Lower leg skin (tissue), 4 donors: ENCODE results near the gene SLC34A1. TPM values are rescaled to one million over a fixed set of nuclear protein-coding genes. Genes with fewer than 3 reads are reported as not detected.
"Not testable (repeated sequence)": the region's sequence is repeated elsewhere in the genome, so short reads cannot be mapped to it uniquely, and the experiment has no call there.

Experiments used
- DNase-seq, 2 donors: peaks; one replicate each; pipeline ENCODE4 v3.0.0-alpha.2; 2019; ENCODE audit warnings: low spot score in 2 of 2
- H3K4me3 ChIP-seq: fragments of 200-600 bp; sonication (generic); 2 replicates; pipeline ENCODE4 v1.5.1; 2017; ENCODE audit warnings: mild to moderate bottlenecking, low read depth; ENCODE audit not compliant: poor library complexity, severe bottlenecking
- POLR2A ChIP-seq, 2 donors: fragments of 450-650 bp; IDR thresholded peaks; one replicate each; pipeline ENCODE4 v1.6.1; 2016 to 2017; ENCODE audit warnings: antibody characterized with exemption in 2 of 2, mild to moderate bottlenecking in 1 of 2, moderate library complexity in 1 of 2
- WGBS, 2 donors: methylation state at CpG; one replicate each; pipeline ENCODE4 v1.1.5; 2018; 5-methylcytosine and 5-hydroxymethylcytosine counted together
- intact Hi-C: fragments of 100-400 bp; cut with DNase I; formaldehyde crosslinking; loops from one replicate; pipeline ENCODE4 v1.15.0; 2023; ENCODE audit warnings: low total_unique reads
- total RNA-seq, 4 donors: library from RNA; depleted of rRNA; stranded (reverse); fragments of >200 nt; gene quantifications; one replicate each; pipeline ENCODE4 v1.1.0, GENCODE V29; 2016
- TF ChIP-seq, protein P1 (sequence below), 3 donors: fragments of 450-650 bp; IDR thresholded peaks; one replicate each; pipeline ENCODE4 v1.5.1; 2016; ENCODE audit warnings: antibody characterized with exemption in 3 of 3, mild to moderate bottlenecking in 3 of 3, moderate library complexity in 2 of 3

Gene SLC34A1
- total RNA-seq, 4 donors from 2014 or later = 0.12 to 0.39 TPM; not detected in 2

DNA sequence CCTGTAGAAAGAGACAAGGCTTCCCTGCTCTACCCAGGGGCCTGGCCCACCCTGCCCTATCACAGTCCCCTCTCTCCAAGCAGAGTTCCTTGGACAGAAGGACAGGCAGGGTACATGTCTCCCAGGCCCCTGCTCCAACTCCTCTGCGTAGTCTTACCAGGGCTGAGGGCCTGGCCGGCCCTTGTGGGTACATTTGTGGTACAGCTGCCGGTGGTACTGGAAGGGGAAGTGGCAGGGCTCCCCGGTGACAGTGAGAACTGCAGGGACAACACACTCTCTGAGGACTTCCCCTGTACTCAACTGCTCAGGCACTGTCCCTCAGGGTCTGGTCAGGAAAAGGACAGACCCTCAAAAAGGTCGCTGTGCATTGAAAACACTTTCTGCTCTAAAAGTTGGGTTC, 21.6 kb downstream of the SLC34A1 start:
- H3K4me3 ChIP-seq = no peak overlapping the region
- intact Hi-C loops = loop anchor here (2.0 kb wide), 1 partner anchor 49 kb away; no protein-coding TSS in a partner anchor
- TF ChIP-seq POLR2A (IDR thresholded peaks at IDR 0.05) = no peak
- TF ChIP-seq, protein P1, sequence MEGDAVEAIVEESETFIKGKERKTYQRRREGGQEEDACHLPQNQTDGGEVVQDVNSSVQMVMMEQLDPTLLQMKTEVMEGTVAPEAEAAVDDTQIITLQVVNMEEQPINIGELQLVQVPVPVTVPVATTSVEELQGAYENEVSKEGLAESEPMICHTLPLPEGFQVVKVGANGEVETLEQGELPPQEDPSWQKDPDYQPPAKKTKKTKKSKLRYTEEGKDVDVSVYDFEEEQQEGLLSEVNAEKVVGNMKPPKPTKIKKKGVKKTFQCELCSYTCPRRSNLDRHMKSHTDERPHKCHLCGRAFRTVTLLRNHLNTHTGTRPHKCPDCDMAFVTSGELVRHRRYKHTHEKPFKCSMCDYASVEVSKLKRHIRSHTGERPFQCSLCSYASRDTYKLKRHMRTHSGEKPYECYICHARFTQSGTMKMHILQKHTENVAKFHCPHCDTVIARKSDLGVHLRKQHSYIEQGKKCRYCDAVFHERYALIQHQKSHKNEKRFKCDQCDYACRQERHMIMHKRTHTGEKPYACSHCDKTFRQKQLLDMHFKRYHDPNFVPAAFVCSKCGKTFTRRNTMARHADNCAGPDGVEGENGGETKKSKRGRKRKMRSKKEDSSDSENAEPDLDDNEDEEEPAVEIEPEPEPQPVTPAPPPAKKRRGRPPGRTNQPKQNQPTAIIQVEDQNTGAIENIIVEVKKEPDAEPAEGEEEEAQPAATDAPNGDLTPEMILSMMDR (IDR thresholded peaks at IDR 0.05) = no peak
- DNase-seq = no peak
- 89 to 92% methylated on average over 5 of the region's 5 CpGs for WGBS, 2 donors

DNA sequence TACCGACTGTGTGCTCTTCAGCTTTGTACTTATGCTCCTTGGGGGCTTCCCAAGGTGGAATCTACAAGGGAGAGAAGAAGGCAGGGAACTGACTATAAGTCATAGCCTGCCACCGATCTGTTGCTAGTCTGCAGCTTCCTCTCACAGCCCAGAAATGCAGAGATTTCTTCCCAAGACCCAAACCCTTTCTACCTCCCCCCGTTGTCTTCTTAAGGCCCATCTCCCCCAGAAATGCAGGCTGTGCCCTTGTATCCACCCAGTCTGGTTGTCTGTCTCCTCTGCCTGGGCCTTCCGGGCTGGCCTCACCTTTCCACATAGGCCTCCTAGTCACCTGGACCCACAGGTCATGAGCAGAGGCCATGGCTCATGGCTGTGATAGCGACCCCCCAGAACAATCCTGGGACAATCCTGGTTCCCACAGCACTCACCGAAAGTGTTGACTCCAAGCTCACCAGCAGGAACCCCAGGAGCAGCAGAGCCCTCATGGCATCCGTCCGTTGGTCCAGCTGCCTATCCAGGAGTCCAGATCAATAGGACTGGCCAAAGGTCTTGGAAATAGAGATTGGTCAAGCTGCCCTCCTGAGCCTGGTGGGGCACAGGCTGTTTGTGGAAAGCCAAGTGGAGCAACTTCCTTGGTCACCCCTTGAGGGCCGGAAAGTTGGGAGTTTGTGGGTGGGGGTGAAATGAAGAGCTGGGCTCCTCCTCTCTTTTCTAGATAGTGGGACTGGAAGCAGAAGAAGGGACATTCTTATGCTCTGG, 25.0 kb downstream of the SLC34A1 start, which contains the start of gene F12:
Gene F12, minus strand, starts transcription at position 522 of the 759 bp plus-strand sequence. Its CDS starts 37 bp downstream, at position 485.
- TF ChIP-seq, protein P1 (IDR thresholded peaks at IDR 0.05) = no peak
- no peak for TF ChIP-seq POLR2A (IDR thresholded peaks at IDR 0.05)
- no peak for DNase-seq
- no peak within 1 kb of the TSS for H3K4me3 ChIP-seq
- 87 to 89% methylated on average over 9 of the region's 9 CpGs for WGBS, 2 donors
- intact Hi-C loops = no loop called here

DNA sequence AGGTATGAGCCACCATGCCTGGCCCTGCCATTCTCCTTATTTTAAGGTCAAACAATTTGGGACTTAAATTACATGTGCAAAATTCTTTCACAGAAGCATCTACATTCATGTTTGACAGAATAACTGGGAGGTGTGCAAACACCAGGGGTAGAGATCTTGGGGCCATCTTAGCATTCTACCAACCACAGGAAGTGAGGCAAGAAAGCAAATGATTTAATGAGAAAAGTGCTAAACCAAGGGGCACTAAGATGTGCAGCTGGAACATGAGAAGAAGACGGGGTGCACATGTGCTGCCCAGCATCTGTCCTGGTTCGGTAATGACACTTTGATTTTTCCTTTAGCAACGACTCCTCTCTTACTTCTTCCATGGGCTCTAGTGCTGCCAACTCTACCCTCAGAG, 26.3 kb downstream of the SLC34A1 start:
- intact Hi-C loops = no loop called here
- H3K4me3 ChIP-seq = no peak overlapping the region
- TF ChIP-seq, protein P1 (IDR thresholded peaks at IDR 0.05) = no peak
- TF ChIP-seq POLR2A (IDR thresholded peaks at IDR 0.05) = no peak
- no peak for DNase-seq
- 74 to 90% methylated on average over 3 of the region's 3 CpGs for WGBS, 2 donors

DNA sequence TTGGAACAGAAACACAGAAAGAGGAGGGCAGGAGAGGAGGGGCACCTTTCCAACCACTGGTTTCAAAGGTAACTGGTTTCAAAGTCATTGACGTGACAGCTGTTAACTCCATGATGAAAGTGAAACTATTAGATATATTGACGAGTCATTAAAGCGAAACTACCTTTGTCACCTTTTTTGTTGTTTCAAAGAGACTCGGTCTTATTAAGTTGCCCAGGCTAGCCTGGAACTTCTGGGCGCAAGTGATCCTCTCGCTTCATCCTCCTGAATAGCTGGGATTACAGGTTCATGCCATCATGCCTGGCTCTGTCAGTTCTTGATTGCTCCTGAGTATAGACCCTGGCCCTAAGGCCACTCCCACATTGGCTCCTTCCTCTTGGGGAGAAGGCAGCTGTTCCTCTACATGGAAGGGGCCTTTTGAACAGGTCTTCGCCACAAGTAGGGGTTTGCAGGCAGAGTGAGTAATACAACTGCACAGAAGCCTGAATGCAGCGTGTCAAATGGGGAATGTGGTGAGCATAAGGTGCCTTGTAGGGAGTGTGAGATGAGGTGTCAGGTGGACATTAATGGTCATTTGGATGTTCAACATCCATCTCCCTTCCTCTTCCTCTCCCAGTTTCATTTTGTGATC, 28.5 kb downstream of the SLC34A1 start:
- no peak for TF ChIP-seq POLR2A (IDR thresholded peaks at IDR 0.05)
- TF ChIP-seq, protein P1 (IDR thresholded peaks at IDR 0.05) = no peak
- WGBS, 2 donors = 67 to 79% methylated on average over 8 of the region's 8 CpGs
- no peak for DNase-seq
- intact Hi-C loops = no loop called here
- H3K4me3 ChIP-seq = no peak overlapping the region

DNA sequence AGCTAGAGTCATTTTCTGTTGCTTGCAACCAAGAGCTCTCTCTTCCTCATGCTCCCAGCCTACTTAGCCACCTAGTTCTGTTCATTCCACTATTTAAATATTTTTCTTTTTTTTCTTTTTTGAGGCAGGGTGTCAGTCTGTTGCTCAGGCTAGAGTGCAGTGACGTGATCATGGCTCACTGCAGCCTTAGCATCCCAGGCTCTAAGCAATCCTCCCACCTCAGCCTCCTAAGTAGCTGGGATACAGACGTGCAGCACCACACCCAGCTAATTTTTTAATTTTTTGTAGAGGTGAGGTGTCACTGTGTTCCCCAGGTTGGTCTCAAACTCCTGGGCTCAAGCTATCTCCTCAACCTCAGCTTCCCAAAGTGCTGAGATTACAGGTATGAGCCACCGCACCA, 30.2 kb downstream of the SLC34A1 start:
- 85 to 91% methylated on average over 3 of the region's 3 CpGs for whole genome bisulfite sequencing, 2 donors
- intact Hi-C loops = no loop called here
- no peak overlapping the region for H3K4me3 ChIP-seq
- TF ChIP-seq, protein P1 (IDR thresholded peaks at IDR 0.05) = no peak
- no peak for TF ChIP-seq POLR2A (IDR thresholded peaks at IDR 0.05)
- no peak for DNase-seq

DNA sequence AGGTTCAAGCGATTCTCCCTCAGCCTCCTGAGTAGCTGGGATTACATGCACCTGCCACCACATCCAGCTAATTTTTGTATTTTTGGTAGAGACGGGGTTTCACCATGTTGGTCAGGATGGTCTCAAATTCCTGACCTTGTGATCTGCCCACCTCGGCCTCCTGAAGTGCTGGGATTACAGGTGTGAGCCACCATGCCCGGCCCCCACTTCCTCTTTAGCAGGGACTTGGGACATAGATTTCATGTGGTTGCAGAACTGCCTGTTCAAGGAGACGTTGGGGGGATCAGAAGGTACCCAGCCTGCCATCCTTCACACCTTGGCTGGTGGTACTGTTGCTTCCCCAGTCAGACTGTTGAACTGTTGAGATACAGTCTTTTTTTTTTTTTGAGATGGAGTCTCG, 32.8 kb downstream of the SLC34A1 start:
- WGBS, 2 donors = 78 to 90% methylated on average over 6 of the region's 6 CpGs
- intact Hi-C loops, H3K4me3 ChIP-seq, DNase-seq: not testable (repeated sequence)
